HG03432 (cell line): ENCODE measurements around the gene TSFM.

Experiments
- ATAC-seq: cut with Tn5 transposase; IDR thresholded peaks from one replicate; pipeline ENCODE4 v1.9.1; 2021; ENCODE audit warnings: mild to moderate bottlenecking, moderate library complexity; ENCODE audit not compliant: unreplicated experiment

TSFM gene

GRCh38 chr12:57782608-57783465 lies at the start of gene TSFM:
TSS of gene TSFM (plus strand) at chr12:57782787. CDS start at chr12:57782802, 15 bp downstream.
- ATAC-seq, result peak; percentile 89

- ATAC-seq, result no peak
Measured at GRCh38 chr12:57733928-57734327, 48.7 kb upstream of the TSFM start.

DNA sequence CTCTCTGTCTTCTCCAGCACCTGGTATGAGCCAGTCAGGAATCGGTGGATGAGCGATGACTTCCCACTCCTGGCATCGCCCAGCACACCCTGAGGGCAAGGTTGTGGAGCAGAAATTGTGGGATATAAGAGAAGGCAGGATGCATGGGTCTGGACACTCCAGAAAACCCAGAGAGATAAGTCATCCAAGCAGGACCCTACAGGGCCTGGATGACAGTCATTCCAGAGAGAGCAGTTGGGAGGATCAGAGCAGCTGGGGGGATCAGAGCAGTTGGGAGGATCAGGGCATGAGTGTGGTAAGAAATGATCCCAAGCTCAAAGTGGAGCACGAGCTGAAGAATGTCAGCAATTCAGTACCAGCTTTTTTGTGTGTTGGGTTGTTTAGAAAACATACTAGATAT lies 48.0 kb upstream of the TSFM start:
- no peak for ATAC-seq

- no peak for ATAC-seq
Measured at GRCh38 chr12:57735198-57735855, 47.3 kb upstream of the TSFM start.

- no peak for ATAC-seq
Measured at GRCh38 chr12:57735952-57736740, 46.4 kb upstream of the TSFM start.

DNA sequence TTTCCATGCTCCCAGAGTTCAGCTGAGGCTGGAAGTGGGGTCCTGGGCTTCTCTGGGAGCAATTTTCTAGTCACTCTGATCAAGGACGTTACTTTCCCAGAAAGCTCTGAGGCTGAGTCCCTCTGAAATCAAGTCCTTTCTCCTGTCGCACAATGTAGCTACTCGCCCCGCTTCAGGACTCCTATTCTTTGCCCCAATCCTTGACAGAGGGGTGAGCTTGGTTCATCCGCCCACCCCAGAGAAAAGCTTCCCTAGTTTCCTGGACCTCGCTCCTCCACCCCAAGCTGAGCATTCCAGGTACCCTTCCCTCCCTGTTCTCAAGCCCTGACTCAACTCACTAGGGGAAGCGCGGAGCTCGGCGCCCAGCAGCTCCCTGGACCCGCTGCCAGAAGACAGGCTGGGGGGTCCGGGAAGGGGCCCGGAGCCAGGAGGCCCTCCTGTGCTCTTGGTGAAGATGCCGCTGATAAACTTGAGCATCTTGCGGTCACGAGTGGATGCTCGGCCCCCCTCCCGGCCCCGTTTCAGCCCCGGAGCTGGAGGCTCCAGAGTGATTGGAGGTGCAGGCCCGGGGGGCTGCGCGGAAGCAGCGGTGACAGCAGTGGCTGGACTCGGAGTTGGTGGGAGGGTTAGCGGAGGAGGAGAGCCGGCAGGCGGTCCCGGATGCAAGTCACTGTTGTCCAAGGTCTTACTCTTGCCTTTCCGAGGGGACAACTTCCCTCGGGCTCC lies 45.7 kb upstream of the TSFM start:
- no peak for ATAC-seq

- ATAC-seq, result no peak
Measured at GRCh38 chr12:57737467-57738460, 44.8 kb upstream of the TSFM start.

DNA sequence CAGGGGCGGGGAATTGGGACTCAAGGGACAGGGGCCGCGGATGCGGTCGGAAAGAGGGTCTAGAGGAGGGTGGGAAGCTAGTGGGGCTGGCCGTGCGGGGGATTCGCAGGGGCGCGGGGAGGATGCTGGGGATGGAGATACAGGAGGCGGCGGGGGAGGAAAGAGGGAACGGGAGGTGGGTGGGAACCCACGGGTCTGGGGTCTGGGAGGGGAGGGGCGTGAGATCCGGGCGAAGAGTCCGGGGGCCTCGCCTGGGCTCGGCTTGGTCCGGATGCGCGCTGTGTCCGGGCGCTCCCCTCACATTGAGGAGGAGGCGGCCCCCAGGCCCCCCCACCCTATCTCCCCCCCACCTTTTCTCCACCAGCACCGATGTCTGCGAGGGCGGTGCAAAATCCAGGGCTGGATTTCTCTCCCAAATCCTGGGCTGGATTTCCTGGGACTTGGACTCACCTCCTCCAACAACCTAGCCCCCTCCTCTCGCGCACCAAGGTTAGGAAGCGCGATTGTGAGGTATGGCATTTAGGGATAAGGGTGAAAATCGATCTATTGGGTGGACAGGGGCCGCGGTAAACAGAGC lies 43.8 kb upstream of the TSFM start, which contains the start of gene AGAP2:
AGAP2 (minus strand) TSS at position 82 of the 577 bp plus-strand sequence. CDS start 496 bp downstream, outside the sequence.
- no peak for ATAC-seq

DNA sequence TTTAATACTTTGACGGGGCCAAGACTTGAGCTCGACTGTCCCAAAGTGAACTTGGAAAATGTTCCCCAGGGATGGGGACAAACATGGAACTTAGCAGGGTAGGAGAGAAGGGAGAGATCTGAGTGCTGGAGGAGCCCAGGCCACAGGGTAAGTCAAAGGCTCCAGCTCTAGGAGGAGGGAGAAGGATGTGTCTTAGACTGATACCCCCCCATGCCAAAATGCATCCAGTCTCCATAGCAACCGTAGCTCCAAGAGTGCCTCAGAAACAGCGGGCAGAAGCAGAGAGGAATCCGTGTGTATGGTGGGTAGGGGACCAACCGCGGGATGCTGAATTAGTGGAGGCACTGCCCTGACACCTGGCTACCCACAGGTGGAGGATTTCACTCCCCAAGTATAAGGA lies 43.2 kb upstream of the TSFM start:
- no peak for ATAC-seq

GRCh38 chr12:57739914-57740538 lies 42.6 kb upstream of the TSFM start:
- ATAC-seq, result no peak

- ATAC-seq, result peak; percentile 52
Measured at GRCh38 chr12:57740656-57741412, 41.8 kb upstream of the TSFM start.

- no peak for ATAC-seq
Measured at GRCh38 chr12:57741413-57741789, 41.2 kb upstream of the TSFM start.

GRCh38 chr12:57741844-57742738 lies 40.5 kb upstream of the TSFM start:
- peak; percentile 60 for ATAC-seq

GRCh38 chr12:57743769-57744168 lies 38.8 kb upstream of the TSFM start:
- ATAC-seq, result no peak

DNA sequence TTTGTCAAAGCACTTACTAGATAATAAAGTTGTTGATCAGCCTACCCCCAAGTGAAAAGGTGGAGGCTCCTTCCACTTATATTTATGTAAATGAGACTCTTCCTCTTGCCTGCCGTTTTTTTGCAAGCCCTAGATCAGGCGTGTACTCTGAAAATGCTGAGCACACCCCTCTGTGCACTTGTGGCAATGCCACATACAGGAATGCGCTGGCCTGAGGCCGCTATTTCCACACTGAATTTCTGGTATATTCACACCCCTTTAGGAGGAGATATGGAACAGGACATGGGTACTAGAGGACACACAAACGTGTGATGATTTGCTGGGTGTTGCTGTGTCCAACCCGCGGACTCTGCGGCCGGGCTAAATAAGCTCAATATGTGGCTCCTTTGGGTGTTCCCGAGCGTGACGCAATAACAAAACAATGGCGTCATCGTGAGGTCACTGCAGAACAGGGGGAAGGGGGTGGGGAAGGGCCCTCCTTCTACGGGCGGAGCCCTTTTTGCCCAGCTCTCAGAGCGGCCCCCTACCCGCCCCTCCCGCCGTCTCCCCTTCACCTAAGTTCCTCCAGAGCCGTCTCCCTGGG lies 38.3 kb upstream of the TSFM start:
- ATAC-seq, result peak; percentile 44

GRCh38 chr12:57744777-57745484 lies 37.7 kb upstream of the TSFM start, which contains the start of gene TSPAN31:
TSS of gene TSPAN31 (plus strand) at chr12:57745039. CDS start at chr12:57745155, 116 bp downstream.
- ATAC-seq, result peak; percentile 83
